Activated CD4-positive, alpha-beta T cell treated with anti-CD3 and anti-CD28 coated beads for 36 hours (primary cell): ENCODE results near the gene CDKL4. TPM values are rescaled to one million over a fixed set of nuclear protein-coding genes. Genes with fewer than 3 reads are reported as not detected.
A peak's percentile ranks its signal among the peaks of the same experiment; 100 is the strongest.
"Not testable (repeated sequence)": the region's sequence is repeated elsewhere in the genome, so short reads cannot be mapped to it uniquely, and the experiment has no call there.

Source experiments
- ATAC-seq: fragments of 200-7000 bp; cut with Tn5 transposase; one replicate; pipeline ENCODE4 v1.10.0; 2021; ENCODE audit warnings: mild to moderate bottlenecking, moderate library complexity
- CTCF ChIA-PET: fragments of 350-600 bp; sonication (Branson Sonifier 250); formaldehyde crosslinking; loops from one replicate; lab custom pipeline; 2021; ENCODE audit warnings: antibody characterized with exemption; lab: Charles Lee
- POLR2A ChIA-PET: fragments of 350-600 bp; sonication (Branson Sonifier 250); formaldehyde crosslinking; loops from one replicate; lab custom pipeline; 2021; ENCODE audit warnings: antibody characterized with exemption, inconsistent platforms; lab: Charles Lee
- DNase-seq: peaks from one replicate; pipeline ENCODE4 v3.0.0-alpha.2; 2020
- H3K27ac Mint-ChIP-seq: one replicate; pipeline ENCODE4 v1.8.0; 2021; ENCODE audit warnings: mixed read lengths
- H3K27me3 Mint-ChIP-seq: one replicate; pipeline ENCODE4 v1.8.0; 2021; ENCODE audit warnings: mixed read lengths
- H3K36me3 Mint-ChIP-seq: one replicate; pipeline ENCODE4 v1.8.0; 2021; ENCODE audit warnings: low read depth, mixed read lengths
- H3K4me1 Mint-ChIP-seq: one replicate; pipeline ENCODE4 v1.8.0; 2021; ENCODE audit warnings: mixed read lengths
- H3K4me3 Mint-ChIP-seq: one replicate; pipeline ENCODE4 v1.8.0; 2021; ENCODE audit warnings: mild to moderate bottlenecking, moderate library complexity, mixed read lengths
- H3K9me3 Mint-ChIP-seq: one replicate; pipeline ENCODE4 v1.8.0; 2021; ENCODE audit warnings: low read depth, mixed read lengths
- intact Hi-C, 2 experiments: fragments of 100-400 bp; cut with DNase I in 1 of 2; cut with micrococcal nuclease in 1 of 2; formaldehyde crosslinking; loops; one replicate each; pipeline versions ENCODE4 v1.14.2 to v1.15.1; 2022 to 2024; cut with DNase I, micrococcal nuclease
- total RNA-seq, 2 experiments: library from RNA; stranded (reverse); gene quantifications; one replicate each; pipeline ENCODE4 v1.2.3, GENCODE V29; 2021

CDKL4 gene
- total RNA-seq, 2 experiments from 2014 or later = 0.16 TPM; not detected in 1

DNA sequence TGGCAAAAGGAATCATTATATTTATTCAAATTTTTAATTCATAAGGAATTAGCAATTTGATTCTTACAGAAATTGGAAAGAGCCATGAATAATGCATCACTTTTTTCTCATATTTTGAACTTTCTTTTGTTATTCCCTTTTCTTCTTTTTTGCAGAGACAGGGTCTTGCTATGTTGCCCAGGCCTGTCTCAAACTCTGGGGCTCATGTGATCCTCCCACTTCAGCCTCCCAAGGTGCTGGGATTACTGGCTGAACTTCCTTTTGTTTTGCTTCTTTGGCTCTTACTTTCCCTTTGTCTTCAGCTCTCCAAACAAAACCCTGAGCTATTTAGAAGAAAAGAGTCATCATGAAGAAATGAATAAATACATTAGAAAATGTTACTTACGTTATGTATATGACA is 30.8 kb downstream of the CDKL4 start:
- Mint-ChIP-seq H3K36me3 (no peaks in the 10 kb centered on the region), H3K4me3 (no peak overlapping the region), H3K27me3 (no peaks in the 10 kb centered on the region), H3K9me3 (no peaks in the 10 kb centered on the region), H3K4me1 (peaks cover 37% of the 10 kb centered on the region), H3K27ac (no peak overlapping the region)
- intact Hi-C loops = no loop called here
- ChIA-PET POLR2A (no interaction called here), CTCF (interaction anchor here (0.6 to 1.3 kb wide), 4 partner anchors 11 to 92 kb away, joined by 3 to 6 read pairs (median 4); partner anchors contain the start of gene SOS1)
- ATAC-seq (no peak), DNase-seq (no peak)

DNA sequence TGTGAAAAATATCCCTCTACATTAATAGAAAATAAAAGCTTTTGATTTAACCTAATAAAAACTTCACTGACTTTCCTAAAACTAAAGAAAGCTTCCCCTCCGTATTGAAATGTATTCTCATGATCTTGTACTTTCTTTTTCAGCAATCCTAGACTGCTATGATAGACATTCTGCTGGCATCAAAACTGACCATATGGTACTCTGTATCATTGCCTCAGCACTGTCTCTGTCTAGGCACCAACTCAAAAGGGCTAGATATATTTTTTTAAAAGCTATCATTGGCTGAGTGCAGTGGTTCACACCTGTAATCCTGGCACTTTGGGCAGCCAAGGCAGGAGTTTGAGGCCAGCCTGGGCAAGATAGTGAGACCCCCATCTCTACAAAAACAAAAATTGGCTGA is 32.9 kb downstream of the CDKL4 start:
- intact Hi-C loops = no loop called here
- no peak for ATAC-seq
- no peak overlapping the region for H3K4me3 Mint-ChIP-seq

DNA sequence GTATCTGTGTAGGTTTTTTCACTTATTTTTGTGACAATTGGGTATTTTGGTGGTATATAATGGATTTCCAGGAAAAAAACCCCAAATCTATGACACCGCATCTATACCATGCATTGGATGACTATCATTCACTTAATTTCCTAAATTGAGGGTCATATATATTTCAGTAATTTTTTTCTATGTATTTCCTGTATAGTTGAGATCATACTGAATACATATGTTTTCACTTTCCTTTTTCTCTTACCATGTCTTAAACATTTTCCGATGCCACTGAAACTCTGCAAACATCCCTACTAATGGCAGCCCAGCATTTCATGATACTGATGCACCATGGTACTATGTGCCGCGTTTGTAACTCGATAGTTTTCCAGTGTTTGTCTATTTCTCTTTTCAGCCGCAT is 40.4 kb downstream of the CDKL4 start:
- POLR2A ChIA-PET = no interaction called here
- CTCF ChIA-PET = interaction anchor here (0.6 to 1.9 kb wide), 5 partner anchors 11 to 600 kb away, joined by 3 to 5 read pairs (median 5); no protein-coding TSS in a partner anchor
- ATAC-seq = peak; percentile 65

More for the DNA sequence above, 32.9 kb downstream of the CDKL4 start:
- ChIA-PET POLR2A (no interaction called here), CTCF (interaction anchor here (0.8 to 1.5 kb wide), 2 partner anchors 17 to 152 kb away, joined by 3 to 4 read pairs; no protein-coding TSS in a partner anchor)
- no peaks in the 10 kb centered on the region for H3K9me3 Mint-ChIP-seq
- H3K27me3 Mint-ChIP-seq = no peaks in the 10 kb centered on the region
- H3K36me3 Mint-ChIP-seq = no peaks in the 10 kb centered on the region
- DNase-seq = no peak
- H3K27ac Mint-ChIP-seq = no peak overlapping the region
- H3K4me1 Mint-ChIP-seq = peaks cover 16% of the 10 kb centered on the region

DNA sequence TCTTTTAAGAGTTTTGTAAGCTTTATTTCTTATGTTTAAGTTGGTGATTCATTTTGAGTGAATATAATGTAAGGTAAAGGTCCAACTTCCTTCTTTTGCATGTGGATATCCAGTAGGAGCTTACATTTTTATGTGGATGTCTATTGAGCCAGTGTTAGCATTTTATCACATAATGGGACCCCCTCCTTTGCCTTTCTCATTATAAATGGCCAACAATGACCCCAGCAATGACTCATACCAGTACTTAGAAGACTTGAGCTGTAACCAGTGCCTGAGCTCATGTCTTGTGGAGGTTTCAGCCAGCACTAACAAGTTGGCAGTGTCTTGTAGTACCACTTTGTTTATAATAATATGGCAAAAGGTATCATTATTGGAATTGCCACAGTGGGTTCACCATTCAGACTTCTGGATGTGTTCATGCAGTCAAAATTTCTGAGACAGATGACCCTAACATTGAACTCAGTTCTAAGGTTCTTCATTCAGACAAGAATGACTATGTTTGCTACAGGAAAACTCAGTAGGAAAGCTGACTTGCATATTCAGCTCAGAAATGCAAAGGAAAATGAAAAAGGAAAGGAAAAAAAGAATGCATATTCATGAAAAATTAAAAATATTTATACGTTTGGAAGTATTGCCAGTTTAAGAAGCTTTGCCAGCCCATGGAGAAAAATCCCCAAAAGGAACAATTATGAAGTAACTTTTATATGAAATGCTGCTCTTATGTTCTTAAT is 41.0 kb downstream of the CDKL4 start:
- H3K4me3 Mint-ChIP-seq = no peak overlapping the region
- peak overlapping the region; percentile 27 for H3K27ac Mint-ChIP-seq

More for the DNA sequence above, 40.4 kb downstream of the CDKL4 start:
- intact Hi-C loops = loop anchor here in 1 of 2 experiments (1.0 kb wide), 1 partner anchor 14 kb away; no protein-coding TSS in a partner anchor
- Mint-ChIP-seq H3K9me3 (peaks cover 6% of the 10 kb centered on the region), H3K4me1 (peaks cover 15% of the 10 kb centered on the region), H3K36me3 (no peaks in the 10 kb centered on the region), H3K27me3 (no peaks in the 10 kb centered on the region), H3K27ac (no peak overlapping the region), H3K4me3 (no peak overlapping the region)
- DNase-seq = no peak

DNA sequence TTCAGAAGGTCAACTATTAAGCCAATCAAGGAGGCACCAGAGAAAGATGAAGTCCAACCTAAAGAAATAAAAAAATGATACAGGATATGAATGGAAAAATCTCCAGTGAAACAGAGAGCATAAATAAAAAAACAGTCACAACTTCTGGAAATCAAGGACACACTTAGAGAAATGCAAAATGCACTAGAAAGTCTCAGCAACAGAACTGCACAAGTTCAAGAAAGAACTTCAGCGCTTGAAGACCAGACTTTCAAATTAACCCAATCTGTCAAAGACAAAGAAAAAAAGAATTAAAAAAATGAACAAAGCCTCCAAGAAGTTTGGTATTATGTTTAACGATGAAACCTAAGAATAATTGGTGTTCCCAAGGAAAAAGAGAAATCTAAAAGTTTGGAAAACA is 46.8 kb downstream of the CDKL4 start:
- H3K27me3 Mint-ChIP-seq, POLR2A ChIA-PET, intact Hi-C loops, H3K27ac Mint-ChIP-seq, H3K4me1 Mint-ChIP-seq, H3K4me3 Mint-ChIP-seq, H3K36me3 Mint-ChIP-seq, DNase-seq, ATAC-seq: not testable (repeated sequence)
- CTCF ChIA-PET = interaction anchor here (1.2 kb wide), 1 partner anchor 138 kb away, joined by 4 read pairs; no protein-coding TSS in a partner anchor
- peaks cover 16% of the 10 kb centered on the region for H3K9me3 Mint-ChIP-seq

More for the DNA sequence above, 41.0 kb downstream of the CDKL4 start:
- peak; percentile 63 for ATAC-seq
- H3K36me3 Mint-ChIP-seq = no peaks in the 10 kb centered on the region
- peaks cover 15% of the 10 kb centered on the region for H3K4me1 Mint-ChIP-seq
- H3K9me3 Mint-ChIP-seq = peaks cover 6% of the 10 kb centered on the region
- no peak for DNase-seq
- POLR2A ChIA-PET = no interaction called here
- CTCF ChIA-PET = interaction anchor here (0.6 to 1.9 kb wide), 6 partner anchors 10 to 599 kb away, joined by 3 to 5 read pairs (median 4); no protein-coding TSS in a partner anchor
- intact Hi-C loops = loop anchor here in 1 of 2 experiments (1.0 kb wide), 1 partner anchor 14 kb away; no protein-coding TSS in a partner anchor
- no peaks in the 10 kb centered on the region for H3K27me3 Mint-ChIP-seq

DNA sequence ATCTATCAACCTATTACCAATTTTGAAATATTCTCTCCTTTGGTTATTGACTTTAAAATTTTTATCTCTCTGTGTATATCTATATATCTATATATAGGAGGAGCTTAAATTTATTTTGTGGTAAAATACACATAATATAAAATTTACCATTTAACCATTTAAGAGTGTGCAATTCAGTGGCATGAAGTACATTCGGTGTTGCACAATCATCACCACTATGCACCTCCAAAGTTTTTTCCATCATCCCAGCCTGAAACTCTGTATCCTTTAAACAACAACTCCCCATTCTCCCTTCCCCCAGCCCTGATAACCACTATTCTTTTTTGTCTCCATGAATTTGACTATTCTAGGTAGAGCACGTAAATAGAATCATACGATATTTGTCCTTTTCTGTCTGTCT is 49.1 kb downstream of the CDKL4 start:
- intact Hi-C loops = no loop called here
- Mint-ChIP-seq H3K27me3 (no peaks in the 10 kb centered on the region), H3K9me3 (peaks cover 12% of the 10 kb centered on the region), H3K36me3 (peaks cover 4% of the 10 kb centered on the region), H3K4me1 (no peaks in the 10 kb centered on the region), H3K4me3 (no peak overlapping the region), H3K27ac (no peak overlapping the region)
- POLR2A ChIA-PET = no interaction called here
- CTCF ChIA-PET = interaction anchor here (0.9 kb wide), 1 partner anchor 35 kb away, joined by 3 read pairs; no protein-coding TSS in a partner anchor
- ATAC-seq = no peak
- no peak for DNase-seq

DNA sequence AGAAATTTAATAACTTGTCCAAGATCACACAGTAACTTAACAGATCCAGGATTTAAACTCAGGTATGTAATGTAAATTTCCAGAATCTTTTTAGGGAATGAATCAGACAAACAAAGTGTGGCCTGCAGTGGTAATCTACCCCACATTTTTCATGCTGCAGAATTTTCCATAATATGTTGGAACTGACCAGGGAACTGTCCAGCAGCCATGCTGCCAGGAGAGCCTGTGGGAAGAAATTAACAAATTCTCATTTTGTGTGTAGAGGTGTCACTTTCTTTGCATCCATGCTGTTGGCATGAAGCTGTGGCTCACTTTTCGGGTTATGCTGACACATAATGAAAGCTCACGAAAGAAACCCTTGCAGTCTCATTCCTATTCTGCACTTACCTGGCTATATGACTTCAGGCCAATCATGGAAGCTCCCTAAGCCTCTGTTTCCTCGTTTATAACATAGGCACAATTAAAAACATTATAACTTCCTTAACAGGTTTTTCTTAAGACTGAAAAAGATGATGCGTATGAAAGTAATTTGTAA is 54.7 kb downstream of the CDKL4 start:
- Mint-ChIP-seq H3K4me3 (no peak overlapping the region), H3K27ac (no peak overlapping the region), H3K4me1 (peaks cover 7% of the 10 kb centered on the region), H3K36me3 (no peaks in the 10 kb centered on the region), H3K9me3 (no peaks in the 10 kb centered on the region), H3K27me3 (no peaks in the 10 kb centered on the region)
- ChIA-PET POLR2A (interaction anchor here (1.0 kb wide), 1 partner anchor 68 kb away, joined by 3 read pairs; the partner anchor contains the start of gene SOS1), CTCF (interaction anchor here (0.9 to 1.1 kb wide), 2 partner anchors 23 to 40 kb away, joined by 3 read pairs; no protein-coding TSS in a partner anchor)
- intact Hi-C loops = no loop called here
- peak; percentile 24 for DNase-seq
- ATAC-seq = peak; percentile 71

DNA sequence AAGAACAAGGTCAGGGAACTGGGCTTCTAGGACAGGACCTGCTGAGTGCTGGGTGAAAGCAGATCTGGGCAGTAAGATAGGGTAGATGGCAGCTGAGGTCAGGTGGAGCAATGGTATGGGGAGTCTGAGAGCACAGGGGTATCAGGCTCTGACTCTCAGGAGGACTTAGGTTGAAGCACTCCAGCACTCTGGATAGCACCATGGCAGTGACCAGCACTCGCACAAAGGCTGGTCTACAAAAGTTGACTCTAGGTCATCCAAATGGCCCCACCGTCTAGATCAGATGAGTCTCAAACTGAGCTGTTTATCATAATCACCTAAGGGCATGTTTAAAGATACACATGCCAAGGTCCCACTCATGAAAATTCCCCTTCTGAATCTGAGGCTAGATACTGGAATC is 60.1 kb downstream of the CDKL4 start:
- H3K9me3 Mint-ChIP-seq = no peaks in the 10 kb centered on the region
- DNase-seq (no peak), ATAC-seq (no peak)
- no peak overlapping the region for H3K27ac Mint-ChIP-seq
- no peak overlapping the region for H3K4me3 Mint-ChIP-seq
- POLR2A ChIA-PET = no interaction called here
- H3K27me3 Mint-ChIP-seq = no peaks in the 10 kb centered on the region
- CTCF ChIA-PET = interaction anchor here (1.5 kb wide), 1 partner anchor 44 kb away, joined by 4 read pairs; no protein-coding TSS in a partner anchor
- H3K4me1 Mint-ChIP-seq = no peaks in the 10 kb centered on the region
- intact Hi-C loops = no loop called here
- no peaks in the 10 kb centered on the region for H3K36me3 Mint-ChIP-seq

DNA sequence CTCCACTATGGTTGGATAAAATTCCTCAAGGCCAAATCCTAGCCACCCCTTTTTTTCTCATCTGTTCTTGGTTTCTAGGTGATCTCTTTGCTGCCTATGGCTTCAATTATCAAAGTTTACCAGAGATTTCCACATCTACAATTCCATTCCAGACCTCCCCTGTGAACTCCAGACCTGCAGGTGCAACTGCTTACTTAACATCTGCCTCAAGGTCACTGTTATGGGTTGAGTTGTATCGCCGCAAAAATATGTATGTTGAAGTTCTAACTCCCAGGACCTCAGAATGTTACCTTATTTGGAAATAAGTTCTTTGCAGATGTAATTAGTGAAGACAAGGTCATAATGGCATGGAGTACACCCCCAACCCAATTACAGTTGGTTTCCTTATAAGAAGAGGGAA is 62.5 kb downstream of the CDKL4 start:
- Mint-ChIP-seq H3K27me3 (no peaks in the 10 kb centered on the region), H3K4me1 (no peaks in the 10 kb centered on the region), H3K9me3 (no peaks in the 10 kb centered on the region), H3K4me3 (no peak overlapping the region), H3K27ac (no peak overlapping the region), H3K36me3 (no peaks in the 10 kb centered on the region)
- ATAC-seq = no peak
- CTCF ChIA-PET = no interaction called here
- intact Hi-C loops = no loop called here
- POLR2A ChIA-PET = no interaction called here
- no peak for DNase-seq

DNA sequence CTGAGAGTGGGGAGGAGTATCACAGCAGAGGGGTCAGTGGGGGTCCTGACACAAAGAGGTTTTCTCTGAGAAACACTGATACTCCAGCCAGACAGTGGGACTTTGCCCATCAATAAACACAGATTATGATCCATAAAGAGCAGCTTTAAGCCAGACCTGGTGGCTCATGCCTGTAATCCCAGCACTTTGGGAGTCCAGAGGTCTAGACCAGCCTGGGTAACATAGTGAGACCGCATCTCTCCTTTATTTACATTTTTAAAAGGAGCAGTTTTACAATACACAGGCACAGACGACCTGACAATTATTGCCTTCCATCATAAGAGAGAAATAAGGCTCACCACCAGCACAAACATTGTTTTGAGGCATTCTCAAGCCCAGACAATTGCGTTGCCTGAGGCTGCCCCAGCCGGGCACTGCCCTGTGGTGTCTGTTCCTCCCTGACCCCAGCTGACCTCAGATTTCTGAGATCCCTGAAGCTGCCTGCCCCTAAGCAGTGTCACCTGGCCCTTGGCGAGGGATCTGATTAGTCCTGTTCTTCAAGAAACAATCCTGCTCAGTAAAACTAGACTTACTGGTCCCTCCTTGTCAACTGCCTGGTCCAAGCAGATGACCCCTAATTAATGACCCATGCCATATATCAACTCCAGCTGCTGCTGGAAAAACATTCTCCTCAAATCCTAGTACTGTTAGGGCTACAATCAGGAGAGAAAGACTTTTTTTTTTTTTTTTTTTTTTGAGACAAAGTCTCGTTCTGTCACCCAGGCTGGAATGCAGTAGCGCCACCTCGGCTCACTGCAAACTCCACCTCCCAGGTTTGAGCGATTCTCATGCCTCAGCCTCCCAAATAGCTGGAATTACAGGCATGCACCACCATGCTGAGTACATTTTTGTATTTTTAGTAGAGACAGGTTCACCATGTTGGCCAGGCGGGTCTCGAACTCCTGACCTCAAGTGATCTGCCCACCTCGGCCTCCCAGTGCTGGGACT is 63.5 kb downstream of the CDKL4 start:
- Mint-ChIP-seq H3K27me3 (no peaks in the 10 kb centered on the region), H3K9me3 (no peaks in the 10 kb centered on the region), H3K36me3 (no peaks in the 10 kb centered on the region), H3K4me3 (no peak overlapping the region), H3K27ac (no peak overlapping the region), H3K4me1 (no peaks in the 10 kb centered on the region)
- CTCF ChIA-PET = no interaction called here
- ATAC-seq (no peak), DNase-seq (no peak)
- intact Hi-C loops = no loop called here
- POLR2A ChIA-PET = no interaction called here

DNA sequence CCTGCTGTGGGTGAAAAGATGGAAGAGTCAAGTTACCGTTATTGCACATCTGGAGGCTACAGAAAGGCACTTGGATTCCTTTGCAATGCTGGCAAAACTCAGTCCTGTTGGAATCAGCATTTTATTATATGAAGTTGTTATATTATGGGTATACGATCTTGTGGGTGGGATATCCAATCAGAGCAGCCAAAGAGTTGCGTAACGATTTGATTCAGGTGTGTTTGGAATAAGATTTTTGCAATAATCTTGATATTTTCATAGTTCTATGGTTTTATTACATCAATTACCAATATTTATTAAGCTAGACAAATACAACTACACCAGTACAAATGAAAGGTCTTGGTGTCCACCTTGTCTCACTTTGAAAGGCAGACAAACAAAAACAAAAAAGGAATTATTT is 65.0 kb downstream of the CDKL4 start:
- Mint-ChIP-seq H3K27me3 (no peaks in the 10 kb centered on the region), H3K4me1 (no peaks in the 10 kb centered on the region), H3K9me3 (no peaks in the 10 kb centered on the region), H3K27ac (no peak overlapping the region), H3K36me3 (no peaks in the 10 kb centered on the region), H3K4me3 (no peak overlapping the region)
- ChIA-PET CTCF (no interaction called here), POLR2A (no interaction called here)
- ATAC-seq (no peak), DNase-seq (no peak)
- intact Hi-C loops = no loop called here
